Endothelial cell of hepatic sinusoid (primary cell): ENCODE data around the gene ASTL.

Experiments
- in situ Hi-C: cut with HindIII; loops from 2 replicates; pipeline ENCODE4 v1.10.0; 2017; ENCODE audit warnings: low sequenced_read_pairs

Gene ASTL

DNA sequence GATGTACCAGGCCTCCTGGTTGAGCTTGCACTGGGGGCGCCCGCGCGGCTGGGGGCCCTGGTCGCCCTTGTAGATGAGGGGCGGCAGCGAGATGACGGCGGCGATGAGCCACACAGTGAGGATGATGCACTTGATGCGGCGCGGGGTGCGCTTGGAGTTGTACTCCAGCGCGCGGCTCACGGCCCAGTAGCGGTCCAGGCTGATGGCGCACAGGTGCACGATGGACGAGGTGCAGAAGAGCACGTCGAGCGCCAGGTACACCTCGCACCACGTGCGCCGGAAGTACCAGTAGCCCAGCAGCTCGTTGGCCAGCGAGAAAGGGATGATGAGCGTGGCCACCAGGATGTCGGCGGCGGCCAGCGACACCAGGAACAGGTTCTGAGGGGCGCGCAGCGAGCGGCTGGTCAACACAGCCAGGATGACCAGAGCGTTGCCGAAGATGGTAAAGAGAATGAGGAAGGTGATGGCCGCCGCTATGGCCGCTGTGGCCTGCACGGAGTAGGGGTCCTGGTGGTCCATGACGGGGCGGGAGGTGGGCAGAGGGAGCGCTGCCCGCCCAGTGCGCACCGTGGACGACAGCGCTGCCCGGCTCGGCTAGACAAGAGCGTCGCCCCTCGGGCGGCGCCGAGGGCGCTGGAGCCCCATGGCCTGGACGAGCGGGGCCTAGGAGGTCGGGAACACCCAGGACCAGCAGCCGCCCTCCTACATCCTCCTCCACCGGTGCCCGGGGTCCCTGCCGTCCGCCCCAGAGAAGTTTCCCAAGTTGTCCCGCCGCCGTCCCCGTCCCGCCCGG lies 22.5 kb downstream of the ASTL start:
- in situ Hi-C loops, result no loop called here

DNA sequence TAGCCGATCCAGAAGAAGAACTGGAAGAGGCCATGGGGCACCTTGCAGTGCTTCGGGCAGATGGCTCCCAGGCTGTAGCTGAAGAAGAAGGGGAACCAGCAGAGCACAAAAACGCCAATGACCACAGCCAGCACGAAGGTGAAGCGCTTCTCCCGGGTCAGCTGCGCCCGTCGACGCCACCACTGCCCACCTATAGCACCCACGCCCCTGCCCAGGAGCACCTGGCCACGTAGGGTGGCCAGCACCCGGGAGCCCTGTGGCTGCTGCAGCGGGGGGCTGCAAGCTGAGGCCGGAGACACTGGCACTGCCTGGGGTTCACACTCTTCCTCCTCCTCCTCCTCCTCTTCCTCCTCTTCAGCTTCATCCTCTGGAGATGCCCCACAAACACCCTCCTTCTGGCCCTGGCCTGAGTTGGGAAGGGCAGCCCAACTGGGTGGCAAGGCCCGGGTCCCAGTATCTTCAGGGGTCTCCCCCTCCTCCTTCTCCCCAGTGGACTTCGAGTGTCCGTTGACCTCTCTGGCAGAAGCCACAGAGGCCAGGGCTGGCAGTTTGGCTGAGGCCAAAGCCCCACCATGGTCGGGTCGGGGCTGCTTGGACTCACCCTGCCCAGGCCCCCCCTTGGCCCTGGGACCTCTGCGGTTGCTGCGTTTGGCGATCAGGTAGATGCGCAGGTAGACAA lies 23.3 kb downstream of the ASTL start:
- in situ Hi-C loops, result loop anchor here (5.0 kb wide), 1 partner anchor 42 kb away; no protein-coding TSS in a partner anchor

DNA sequence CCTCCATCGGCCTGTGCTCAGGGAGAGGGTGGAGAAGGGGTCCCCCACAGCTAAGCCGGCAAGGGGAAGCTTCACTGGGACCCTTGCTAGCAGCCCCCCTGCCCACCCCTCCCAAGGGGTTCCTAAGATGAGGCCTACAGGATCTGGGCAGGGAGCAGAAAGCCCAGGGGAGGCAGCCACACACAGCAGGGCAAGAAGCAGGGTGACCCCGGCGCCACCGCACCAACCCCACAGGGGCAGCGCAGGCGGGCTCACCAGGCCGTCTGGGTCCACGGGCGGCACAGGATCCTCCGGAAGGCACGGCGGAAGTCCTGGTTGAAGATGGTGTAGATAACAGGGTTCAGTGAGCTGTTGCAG lies 23.8 kb downstream of the ASTL start:
- in situ Hi-C loops, result loop anchor here (5.0 kb wide), 1 partner anchor 43 kb away; no protein-coding TSS in a partner anchor

DNA sequence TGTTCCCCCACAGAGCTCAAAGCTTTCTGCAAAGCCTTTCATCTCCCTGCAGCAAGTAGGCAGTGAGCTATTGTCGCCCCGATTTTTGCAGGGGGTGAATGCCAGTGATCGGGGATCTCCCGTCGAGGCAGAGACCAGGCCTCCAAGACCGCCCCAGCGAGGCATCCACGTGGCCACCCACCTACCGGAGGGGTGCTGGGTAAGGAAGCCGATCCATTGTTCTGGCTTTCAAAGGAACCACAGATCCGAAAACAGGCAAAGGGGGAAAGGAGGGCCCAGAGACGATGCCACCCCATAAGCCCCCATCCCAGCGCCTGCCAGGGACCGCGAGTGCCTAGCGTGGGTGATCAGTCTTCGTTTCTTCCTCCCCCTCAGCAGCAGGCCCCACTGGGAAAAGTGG lies 24.4 kb downstream of the ASTL start:
- in situ Hi-C loops, result loop anchor here (5.0 kb wide), 1 partner anchor 43 kb away; no protein-coding TSS in a partner anchor

DNA sequence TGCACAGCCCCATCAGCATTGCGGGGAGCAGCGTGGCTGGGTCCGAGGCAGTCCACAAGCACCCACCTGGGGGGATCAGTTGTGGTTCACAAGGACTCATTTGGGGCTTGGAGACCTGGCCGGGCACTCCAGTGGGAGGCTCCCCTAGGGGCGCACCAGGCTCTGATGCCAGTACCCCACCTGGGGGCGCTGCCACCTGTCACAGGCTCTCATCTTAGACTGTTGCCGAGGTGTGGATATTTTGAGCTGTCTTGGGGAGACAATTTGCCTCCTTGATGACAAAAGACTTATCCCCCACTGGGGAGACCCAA lies 25.0 kb downstream of the ASTL start:
- in situ Hi-C loops, result loop anchor here (5.0 kb wide), 1 partner anchor 44 kb away; no protein-coding TSS in a partner anchor

DNA sequence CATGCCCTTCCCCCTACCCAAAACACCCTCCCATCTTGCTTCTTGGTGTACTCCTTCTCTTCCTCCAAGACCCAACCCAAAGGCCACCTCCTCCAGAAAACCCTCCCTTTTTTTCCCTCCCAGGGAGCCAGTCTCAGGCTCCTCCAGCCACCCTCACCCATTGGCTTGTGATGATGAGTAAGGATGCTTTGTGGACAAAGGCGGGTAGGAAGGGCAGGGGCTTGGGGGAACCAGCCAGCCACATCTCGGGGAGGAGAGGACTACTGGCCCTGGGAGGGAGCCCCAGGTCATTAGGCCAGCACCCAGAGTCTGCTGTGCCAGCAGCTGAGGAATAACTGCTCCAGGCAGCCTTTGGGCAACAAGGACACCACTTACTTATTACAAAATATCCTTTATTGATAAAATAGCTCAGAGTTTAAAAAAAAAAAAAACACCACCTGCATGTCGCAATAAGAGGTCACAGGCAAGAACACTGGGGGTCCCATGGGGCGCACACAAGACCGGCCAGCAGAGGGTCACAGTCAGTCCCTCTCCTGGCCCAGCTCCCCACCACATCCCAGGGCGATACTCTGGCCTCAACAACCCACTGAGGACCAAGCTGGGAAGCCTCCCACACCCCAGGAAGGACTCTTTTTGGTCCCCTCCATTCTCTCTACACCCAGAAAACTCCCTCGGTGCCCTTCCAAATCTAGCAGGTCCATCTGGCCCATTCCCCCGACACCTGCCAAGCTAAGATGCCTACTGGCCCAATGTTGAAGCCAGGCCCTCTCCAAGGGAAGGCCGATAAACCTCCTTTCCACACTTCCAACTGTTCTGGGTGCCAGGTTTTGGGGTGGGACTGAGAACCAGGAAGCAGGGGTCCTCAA lies 25.6 kb downstream of the ASTL start:
- in situ Hi-C loops, result loop anchor here (5.0 kb wide), 1 partner anchor 45 kb away; no protein-coding TSS in a partner anchor

DNA sequence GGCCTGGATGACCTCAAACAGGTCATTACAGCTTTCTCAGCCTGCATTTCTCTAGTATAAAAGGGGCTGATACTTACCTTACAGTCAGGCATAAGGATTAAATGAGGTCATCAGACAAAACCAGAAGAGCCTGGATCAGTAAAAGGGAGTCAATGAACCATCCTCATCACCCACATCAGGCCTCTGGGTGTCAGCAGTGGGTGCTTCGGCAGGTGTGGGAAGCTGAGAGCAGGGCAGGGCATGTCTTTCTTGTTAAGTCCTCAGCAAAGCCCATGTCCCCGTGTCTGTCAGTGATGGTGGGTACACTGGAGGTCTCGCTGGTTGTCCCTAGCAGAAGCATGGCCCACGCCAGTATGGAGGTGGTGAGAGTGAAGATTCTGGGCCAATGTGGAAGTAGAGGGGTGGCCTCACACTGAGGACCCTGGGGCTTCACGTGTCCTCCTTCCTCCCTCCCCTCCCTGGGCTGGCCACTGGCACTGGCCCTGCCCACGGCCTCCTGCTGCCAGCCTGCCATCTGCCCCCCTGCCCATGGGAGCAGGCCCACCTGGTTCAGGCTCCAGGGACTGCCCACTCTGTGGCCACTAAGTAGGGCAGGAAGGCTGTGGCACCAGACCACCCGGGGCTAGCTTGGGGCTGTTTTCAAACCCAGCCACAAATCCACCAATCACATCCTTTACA lies 26.3 kb downstream of the ASTL start:
- in situ Hi-C loops, result loop anchor here (5.0 kb wide), 1 partner anchor 45 kb away; no protein-coding TSS in a partner anchor

DNA sequence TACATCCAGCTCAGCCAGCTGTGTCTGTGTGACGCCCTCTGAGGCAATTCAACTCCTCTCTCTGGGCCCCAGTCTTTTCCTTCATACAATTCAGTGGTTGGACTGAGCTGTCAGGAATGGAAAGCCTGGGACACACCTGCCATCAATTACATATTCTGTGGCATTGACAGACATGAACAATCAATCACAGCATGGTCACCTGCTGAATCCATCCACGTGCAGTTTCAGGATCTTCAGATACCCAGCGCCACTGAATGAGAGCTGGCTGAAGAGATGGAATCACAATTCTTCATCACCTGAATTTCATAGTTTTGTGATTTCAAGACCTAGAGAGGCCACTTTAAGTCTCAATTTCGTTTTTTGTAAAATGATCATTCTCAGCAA lies 27.1 kb downstream of the ASTL start:
- in situ Hi-C loops, result loop anchor here (5.0 kb wide), 1 partner anchor 46 kb away; no protein-coding TSS in a partner anchor

DNA sequence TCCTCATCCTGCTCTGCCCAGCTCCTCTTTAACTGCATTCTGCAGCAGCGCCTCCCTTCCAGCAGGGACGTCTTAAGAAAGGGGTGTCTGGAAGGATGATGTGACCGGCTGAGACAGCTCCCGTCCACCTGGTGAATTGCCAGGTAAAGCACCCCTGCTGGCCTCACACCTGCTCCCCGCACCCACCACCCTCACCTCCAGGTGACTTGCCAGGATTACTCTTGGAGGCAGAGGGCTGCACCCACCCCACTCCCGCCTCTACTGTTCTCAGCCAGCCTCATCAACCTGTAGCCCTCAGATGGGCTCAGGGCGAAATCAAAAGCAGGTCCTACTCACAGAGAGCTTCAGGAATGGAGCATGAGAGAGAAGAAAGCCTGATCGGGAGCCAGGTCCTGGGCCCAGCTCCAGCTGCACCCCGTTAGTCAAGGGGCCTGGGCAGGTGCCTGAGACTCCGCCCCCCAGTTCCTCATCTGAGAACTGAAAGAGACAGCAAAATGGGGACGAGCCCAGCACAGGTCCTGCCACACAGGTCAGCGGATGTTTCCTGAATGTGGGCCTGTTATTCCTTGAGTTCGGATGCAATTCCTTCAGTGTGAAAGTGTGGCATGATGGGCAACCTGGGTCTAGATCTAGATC lies 27.6 kb downstream of the ASTL start:
- in situ Hi-C loops, result loop anchor here (5.0 kb wide), 1 partner anchor 47 kb away; no protein-coding TSS in a partner anchor

DNA sequence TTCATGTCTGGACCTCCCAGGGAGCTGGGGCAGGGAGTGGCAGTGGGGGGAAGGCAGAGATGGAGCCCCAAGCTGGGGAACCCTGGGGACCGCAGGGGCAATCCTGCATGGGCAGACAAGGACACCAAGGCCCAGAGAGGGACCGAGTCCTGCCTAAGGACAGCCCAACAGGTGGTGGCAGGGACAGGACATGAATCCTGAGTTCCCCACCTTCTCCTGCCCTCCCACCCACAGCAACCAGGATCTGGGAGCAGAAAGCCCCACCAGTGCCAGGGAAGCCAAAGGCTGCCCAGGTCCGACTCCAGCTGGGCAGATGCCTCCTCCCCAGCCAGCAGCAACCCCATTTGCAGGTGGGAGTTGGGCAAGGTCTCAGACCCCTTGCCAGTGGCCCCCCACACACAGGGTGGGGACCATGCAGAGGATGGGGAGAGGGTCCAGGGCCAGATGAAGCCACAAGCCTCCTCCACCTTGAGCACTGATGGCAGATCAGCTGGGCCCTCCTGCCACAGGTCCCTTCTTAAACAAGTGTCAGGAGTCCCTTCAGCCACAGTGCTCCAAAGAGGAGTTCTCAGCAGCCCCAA lies 28.3 kb downstream of the ASTL start:
- in situ Hi-C loops, result loop anchor here (5.0 kb wide), 1 partner anchor 47 kb away; no protein-coding TSS in a partner anchor

DNA sequence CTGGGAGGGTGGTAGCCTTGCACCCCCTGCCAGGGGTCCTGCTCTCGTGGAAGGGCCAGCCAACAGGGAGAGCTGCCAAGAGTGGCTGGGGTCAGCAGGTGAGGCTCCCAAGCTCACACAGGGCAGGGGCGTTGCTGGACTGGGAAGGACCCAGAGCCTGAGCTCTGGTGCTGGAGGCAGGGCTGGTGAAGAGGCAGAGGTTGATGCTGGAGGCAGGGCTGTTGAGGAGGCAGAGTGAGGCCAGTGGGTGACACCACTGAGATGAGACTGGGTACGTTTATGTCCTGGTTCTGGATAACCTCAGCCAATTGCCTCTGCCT lies 29.0 kb downstream of the ASTL start:
- in situ Hi-C loops, result no loop called here

DNA sequence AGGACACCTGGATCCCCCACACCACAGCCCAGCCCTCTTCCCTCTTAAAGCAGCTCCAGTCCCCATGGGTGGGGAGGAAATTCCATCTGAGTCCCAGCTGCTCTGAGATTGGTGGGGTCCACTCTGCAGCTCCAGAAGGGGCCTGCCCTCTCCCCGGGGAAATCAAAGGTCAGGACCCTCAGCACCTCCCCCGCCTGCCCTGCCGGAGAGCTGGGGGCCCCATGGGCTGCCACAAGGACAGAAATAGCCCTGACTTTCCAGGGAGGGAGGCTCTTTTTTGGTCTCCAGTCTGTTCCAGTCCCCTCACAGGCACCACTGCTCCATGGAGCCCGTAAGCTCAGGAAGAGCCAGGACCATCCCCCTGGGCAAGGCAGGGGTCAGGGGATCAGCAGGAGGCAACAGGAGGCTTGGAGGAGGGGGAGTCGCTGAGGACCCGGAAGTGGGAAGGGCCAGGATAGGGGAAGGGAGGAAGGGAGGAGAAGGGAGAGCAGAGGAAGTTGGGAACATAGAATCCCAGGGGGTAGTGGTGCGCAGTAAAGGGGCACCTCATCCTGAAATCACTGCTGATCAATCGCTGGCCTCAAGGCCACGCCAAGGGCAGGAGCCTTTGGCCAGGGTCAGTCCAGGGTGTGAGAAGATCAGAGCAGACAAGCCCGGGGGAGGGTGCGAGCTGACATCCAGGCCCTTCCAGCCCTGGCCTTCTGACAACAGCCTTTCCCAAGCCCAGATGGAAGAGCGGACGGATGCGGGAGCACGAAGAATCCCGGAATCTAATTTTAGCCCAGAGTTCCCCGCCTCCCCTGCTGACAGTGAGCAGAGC lies 29.6 kb downstream of the ASTL start:
- in situ Hi-C loops, result no loop called here

DNA sequence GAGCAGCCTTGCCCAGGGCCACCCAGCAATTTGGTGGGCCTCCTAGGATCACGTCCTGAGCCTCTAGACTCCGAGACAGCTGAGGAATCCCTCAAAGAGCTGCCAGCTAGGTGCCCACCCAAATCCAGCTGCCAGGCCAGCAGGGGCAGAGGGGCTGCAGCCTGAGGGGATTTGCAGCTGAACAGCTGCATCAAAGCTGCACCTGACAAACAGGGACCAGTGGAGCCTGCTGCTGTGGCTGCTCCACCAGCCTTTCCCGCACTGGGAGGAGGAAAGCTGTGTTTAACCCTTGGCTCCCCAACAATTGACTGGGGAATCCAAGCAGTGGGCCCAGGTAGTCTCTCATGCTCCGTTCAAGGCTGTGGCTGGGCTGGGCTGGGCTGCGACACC lies 30.2 kb downstream of the ASTL start:
- in situ Hi-C loops, result no loop called here

DNA sequence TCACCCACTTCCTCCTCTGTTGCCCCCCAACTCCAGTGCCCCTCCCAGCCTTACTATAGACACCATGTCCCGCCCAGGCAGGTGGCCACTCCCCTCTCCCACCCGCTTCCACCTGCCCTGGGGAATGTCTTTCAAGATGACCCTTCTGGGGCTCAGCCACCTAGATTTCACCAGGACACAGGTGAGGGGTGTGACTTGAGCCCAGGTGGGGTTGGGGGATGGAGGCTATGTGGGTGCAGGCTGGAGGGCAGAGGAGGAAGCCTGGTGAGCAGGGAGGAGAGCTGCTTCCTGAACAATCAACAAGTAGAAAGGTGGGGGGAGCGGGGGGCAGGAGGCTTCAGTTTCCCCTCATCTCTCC lies 30.6 kb downstream of the ASTL start:
- in situ Hi-C loops, result no loop called here

DNA sequence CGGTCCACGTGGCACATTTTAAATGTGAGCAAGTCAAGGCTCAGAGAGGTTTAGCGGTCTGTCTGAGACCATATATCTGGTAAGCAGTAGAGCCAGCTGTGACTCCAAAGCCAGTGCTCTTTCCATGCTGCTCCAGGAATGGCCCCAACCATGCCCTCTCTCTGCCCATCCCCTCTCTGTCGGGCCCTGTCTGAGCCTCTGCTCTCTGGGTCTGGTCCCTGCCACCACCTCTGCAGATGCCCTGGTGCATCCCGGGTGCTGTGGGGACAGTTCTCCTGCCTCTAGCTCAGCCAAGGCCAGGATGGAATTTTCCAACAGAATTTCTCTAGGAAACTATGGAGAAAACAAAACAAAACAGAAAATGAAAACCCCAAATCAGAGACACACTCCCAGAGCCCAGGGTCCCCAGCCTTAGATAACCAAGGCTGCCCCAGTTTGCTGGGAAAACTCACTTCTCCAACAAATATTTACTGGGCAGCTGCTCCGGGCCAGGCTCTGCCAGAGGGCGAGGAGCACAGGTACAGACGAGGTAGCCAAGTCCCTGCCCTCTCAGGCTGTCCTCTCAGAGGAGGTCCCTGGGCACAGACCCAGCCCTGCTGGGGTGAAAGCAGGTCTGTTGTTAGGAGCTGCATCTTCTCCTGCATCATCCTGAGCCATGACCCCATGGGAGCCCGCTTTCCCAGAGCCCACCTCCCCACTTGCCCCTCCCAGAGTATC lies 31.2 kb downstream of the ASTL start:
- in situ Hi-C loops, result no loop called here

DNA sequence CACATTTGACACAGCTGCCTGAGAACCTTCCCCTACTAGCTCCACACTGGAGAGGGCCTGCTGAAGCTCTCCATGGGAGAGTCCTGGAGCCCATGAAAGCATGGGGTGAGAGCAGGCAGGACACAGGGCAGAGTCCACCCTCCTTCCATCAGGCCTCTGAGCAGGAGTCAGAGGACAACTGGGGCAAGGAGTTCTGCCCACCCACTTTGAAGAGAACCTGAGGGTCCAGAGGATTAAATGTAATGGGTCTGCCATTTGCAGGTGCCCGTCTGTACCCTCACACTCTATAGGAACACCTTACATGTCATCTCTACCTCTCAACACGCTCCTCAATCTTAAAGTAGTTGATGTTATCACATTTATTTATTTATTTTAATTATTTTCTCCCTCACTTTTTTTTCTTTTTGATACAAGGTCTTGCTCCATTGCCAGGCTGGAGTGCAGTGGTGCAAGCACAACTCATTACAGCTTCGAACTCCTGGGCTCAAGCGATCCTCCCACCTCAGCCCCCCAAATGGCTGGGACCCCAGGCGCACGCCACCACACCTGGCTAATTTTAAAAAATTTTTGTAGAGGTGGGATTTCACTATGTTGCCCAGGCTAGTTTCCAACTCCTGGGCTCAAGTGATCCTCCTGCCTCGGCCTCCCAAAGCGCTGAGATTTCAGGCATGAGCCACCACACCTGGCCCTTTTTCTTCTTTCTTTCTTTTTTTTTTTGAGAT lies 32.1 kb downstream of the ASTL start:
- in situ Hi-C loops, result no loop called here

DNA sequence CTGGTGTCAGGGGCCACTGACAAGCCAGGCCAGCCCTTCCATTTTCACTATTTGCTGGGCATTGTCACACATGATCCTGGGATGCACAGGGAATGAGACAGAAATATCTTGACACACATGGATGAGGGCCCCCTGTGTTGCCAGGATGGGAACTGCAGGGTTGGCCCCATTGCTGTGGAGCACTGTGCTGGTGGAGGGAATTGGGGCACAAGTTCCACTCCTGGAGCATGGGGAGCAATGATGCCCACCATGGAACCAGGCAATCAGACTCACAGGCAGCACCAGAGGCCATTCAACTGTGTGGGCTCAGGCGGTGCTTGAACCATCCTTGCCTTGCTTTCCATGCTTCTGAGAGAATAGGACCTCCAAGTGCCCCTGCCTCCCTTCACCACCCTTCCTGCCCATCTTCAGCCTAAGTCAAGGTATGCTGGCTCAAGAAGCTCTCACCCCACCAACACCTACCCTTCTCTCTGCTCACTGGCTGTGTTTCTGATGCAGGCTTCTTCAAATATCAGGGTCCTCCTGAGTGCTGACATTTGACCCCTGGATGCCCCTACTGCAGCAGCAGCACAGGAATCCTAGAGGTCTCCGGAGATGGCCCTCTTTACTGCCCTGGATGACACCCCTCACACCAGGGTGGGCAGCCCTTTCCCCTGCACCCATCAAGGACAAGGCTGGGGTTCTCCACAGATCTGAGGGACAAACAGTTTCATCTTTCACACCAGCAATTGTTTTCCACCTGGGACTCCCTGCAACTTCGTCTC lies 33.0 kb downstream of the ASTL start:
- in situ Hi-C loops, result no loop called here
